Dedifferentiated amniotic fluid mesenchymal stem cell (primary cell): ENCODE results near the gene ZNHIT6.
A peak's percentile ranks its signal among the peaks of the same experiment; 100 is the strongest.
"Not testable (repeated sequence)": the region's sequence is repeated elsewhere in the genome, so short reads cannot be mapped to it uniquely, and the experiment has no call there.

Experiments
- DNase-seq: peaks from one replicate; pipeline ENCODE4 v3.0.0-alpha.2; 2016; ENCODE audit errors: extremely low spot score

Gene ZNHIT6

GRCh38 chr1:85665932-85666331, 42.3 kb downstream of the ZNHIT6 start:
- DNase-seq = no peak

- no peak for DNase-seq
Observed at GRCh38 chr1:85663382-85663781, 44.9 kb downstream of the ZNHIT6 start.

DNA sequence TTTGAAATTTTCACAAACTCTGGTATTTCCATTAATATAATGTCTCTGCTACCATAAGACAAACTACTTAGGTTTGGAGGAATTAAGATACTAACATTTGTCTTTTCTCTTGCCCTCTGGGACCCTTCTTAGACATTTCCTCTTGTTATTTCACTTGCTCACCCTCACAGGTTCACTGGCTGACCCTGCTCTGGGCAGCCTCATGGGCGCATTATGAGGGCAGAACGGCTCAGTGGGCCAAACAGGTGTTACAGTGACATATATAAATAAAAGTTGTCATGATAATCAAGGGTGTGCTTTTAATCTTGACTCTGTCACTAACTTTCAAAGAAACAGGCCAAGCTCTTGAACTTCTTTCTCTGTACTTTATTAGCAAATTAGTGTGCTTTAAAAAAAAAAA, 46.5 kb downstream of the ZNHIT6 start:
- no peak for DNase-seq

DNA sequence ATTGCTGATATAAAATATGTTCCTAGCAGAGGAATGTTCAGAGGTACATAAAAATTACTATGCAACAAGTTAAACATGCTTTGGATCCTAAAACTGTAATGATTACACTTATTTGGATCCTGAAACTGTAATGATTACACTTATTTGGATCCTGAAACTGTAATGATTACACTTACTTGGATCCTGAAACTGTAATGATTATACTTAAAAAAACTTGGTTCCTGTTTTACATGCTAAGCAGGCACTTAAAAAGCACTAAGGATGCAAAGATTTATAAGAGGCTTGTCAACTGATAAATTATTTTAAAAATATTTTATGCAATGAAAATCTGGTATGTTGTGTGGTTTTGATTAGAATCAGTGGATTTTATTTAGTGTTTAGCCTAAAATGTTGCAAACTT, 47.7 kb downstream of the ZNHIT6 start:
- DNase-seq = no peak

- DNase-seq = no peak
Observed at GRCh38 chr1:85659174-85659573, 49.1 kb downstream of the ZNHIT6 start.

DNA sequence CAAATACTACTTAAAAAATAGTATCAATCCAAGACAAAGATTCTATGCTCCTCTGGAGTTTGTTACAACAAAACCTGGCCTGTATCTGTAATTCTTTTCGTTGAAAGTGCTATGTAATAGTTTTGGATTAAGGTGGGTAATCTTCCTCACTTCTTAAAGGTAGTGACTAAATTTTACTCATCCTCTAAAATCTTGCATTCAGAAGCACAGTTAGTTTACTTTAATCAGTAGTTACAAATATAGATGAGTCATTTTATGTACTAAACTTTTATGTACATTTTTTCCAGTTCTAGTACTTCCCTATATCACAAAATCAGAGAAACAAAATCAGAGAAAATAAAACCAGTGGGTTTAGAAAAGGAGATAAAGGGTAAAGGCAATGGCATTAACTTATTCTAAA, 51.3 kb downstream of the ZNHIT6 start:
- DNase-seq = no peak

DNA sequence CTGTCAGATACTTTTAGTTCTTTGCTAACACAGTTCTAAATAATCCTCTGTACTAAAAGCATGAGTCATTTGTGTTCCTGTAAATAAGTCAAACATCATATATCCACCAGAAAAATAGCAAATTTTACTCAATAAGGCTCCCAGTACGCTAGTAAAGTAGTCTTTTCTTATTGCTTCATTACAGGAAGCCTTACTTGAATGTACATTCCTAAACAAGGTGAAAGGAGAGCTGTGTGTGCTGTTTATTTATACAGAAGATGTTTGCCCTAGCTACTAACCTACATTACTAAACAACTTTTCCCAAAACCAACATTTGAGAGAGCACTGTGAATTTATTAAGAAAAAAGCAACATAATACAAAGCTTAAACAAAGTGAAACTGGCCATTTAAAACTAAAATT, 52.0 kb downstream of the ZNHIT6 start:
- DNase-seq = no peak

GRCh38 chr1:85655315-85655714, 52.9 kb downstream of the ZNHIT6 start:
- DNase-seq = no peak

DNA sequence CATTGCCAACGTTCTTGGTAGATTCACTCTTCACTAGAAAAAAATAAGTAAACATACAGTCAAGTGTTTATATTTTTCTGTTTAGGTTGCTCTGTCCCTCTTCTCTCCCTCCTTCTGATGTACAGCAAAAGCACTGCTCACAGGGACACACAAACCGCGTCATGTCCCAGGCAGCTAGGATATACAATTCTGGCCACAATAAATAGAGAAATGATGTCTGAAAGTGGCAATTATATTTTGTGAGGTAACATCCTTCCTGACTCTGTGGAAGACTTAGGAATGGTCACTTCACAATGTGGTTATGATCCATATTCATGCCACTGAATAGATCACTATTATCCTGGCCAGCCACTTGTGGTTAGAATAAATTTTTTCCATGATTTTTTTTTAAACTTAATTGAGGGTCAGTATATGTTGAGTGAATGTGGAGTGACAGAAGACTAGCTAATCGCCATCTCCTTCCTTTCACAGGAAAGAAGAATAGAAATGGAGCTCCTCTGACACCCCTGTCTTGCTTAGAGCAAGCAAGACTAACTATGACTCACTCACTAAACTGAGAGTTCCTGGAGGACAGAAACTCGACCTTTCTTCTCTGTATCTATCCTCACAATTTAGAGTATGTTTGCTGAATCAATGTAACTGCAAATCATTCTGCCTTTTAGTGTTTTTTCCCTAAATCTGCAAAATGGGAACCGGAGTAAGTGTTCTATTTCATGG, 54.0 kb downstream of the ZNHIT6 start:
- no peak for DNase-seq

DNA sequence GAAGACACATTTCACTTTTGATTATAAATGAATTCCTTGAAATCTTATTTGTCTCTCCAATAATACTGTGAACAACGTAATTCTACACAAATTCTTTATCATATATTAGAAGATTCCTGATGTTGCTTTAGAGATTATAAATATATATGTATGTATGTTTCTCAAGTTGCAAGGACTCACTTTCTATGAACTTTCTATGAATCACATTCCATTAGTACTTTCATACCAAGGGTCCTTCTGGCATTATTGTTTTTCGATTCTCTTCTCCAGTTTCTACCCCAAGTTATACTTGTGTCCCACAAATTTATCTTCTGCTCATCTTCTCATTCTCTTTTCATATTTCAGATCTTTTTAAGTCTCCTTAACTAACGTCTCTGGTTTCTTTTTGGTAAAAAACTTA, 55.9 kb downstream of the ZNHIT6 start:
- no peak for DNase-seq

DNA sequence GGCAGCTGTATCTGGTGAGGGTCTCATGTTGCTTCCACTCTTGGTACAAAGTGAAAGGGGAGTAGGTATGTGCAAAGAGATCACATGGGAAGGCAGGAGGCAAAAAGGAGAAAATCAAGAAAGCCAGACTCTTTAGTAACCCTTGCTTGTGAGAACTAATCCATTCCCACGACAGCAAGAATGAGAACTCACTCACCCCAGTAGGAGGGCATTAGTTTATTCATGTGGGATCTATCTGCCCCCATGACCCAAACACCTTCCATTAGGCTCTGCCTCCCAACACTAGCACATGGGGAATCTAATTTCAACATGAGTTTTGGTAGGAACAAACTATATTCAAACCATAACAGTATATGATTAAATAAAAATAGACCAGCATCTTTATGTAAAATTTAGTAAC, 57.6 kb downstream of the ZNHIT6 start:
- no peak for DNase-seq

- DNase-seq = no peak
Observed at GRCh38 chr1:85649591-85649990, 58.6 kb downstream of the ZNHIT6 start.

GRCh38 chr1:85641598-85642556, 66.4 kb downstream of the ZNHIT6 start:
- DNase-seq = not testable (repeated sequence)

DNA sequence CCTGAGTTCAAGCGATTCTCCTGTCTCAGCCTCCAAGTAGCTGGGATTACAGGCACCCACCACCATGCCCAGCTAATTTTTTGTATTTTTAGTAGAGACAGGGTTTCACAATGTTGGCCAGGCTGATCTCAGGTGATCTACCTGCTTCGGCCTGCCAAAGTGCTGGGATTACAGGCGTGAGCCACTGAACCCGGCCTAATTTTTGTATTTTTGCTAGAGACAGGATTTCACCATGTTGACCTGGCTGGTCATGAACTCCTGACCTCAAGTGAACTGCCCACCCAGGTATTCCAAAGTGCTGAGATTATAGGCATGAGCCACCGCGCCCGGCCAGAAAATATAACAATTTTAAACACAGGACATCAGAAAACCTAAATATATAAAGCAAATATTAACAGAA, 68.3 kb downstream of the ZNHIT6 start:
- not testable (repeated sequence) for DNase-seq

GRCh38 chr1:85638412-85638811, 69.8 kb downstream of the ZNHIT6 start:
- DNase-seq = no peak

GRCh38 chr1:85630493-85630892, 77.7 kb downstream of the ZNHIT6 start:
- no peak for DNase-seq

GRCh38 chr1:85629532-85629920, 78.7 kb downstream of the ZNHIT6 start:
- no peak for DNase-seq

DNA sequence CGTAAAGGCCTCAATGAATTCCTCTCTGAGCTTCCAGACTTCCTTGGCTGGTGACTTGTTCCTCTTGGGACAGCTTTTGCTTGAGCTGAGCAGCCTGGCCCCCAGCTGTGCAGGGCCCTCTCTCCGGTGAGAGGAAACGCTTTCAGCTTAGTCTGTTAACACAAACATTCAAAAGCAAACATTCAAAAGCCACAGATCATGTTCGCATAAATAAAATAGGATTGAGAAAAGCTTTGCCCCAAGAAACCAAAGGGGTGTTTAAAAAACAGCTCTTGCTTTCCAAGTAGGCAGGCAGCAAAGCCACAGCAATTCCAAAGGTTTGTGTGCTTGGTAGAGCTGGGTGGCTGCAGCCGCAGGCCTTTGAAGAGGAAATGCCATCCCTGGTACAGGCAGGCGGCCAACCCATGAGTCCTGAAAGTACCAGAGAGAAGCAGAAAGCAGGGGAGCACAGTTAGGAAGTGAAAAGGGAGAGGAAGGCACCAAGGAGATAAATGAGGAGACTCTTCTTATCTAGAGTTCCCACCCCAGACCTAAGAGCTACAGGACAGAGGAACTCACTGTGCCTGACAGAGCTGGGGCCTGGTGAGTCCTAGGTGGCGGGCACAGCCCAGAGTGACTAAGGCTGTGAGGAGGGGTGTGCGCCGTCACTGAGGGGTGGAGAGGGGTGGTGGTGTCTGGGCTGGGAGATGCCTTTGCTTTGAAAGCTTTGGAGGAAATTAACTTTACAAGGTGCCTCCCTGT, 79.3 kb downstream of the ZNHIT6 start:
- peak; percentile 83 for DNase-seq

GRCh38 chr1:85626818-85627217, 81.4 kb downstream of the ZNHIT6 start:
- DNase-seq = no peak

- DNase-seq = no peak
Observed at GRCh38 chr1:85624361-85624760, 83.9 kb downstream of the ZNHIT6 start.

- DNase-seq = peak; percentile 81
Observed at GRCh38 chr1:85623061-85623471, 85.2 kb downstream of the ZNHIT6 start.

GRCh38 chr1:85621430-85621829, 86.8 kb downstream of the ZNHIT6 start:
- DNase-seq = no peak
